GM19468 (cell line): ENCODE measurements around the gene INPP4A.
A peak's percentile ranks its signal among the peaks of the same experiment; 100 is the strongest.

Source experiments
- ATAC-seq: cut with Tn5 transposase; IDR thresholded peaks from one replicate; pipeline ENCODE4 v1.9.1; 2021; ENCODE audit warnings: mild to moderate bottlenecking, moderate library complexity, moderate number of reproducible peaks; ENCODE audit not compliant: unreplicated experiment; ENCODE audit errors: extremely low read depth

The INPP4A gene

GRCh38 chr2:98605076-98605475, 160.4 kb downstream of the INPP4A start:
- ATAC-seq, result no peak

- ATAC-seq, result no peak
These were observed 161.8 kb downstream of the INPP4A start for GRCh38 chr2:98606431-98606830.

- ATAC-seq, result no peak
These were observed 162.4 kb downstream of the INPP4A start for GRCh38 chr2:98607104-98607503.

- ATAC-seq, result no peak
These were observed 163.1 kb downstream of the INPP4A start for GRCh38 chr2:98607741-98608115.

GRCh38 chr2:98608116-98608961, 163.7 kb downstream of the INPP4A start, which contains the start of the genes COA5 and UNC50:
COA5 (minus strand) TSS chr2:98608512; CDS start chr2:98608405, 107 bp downstream.
UNC50 (plus strand) TSS chr2:98608589; CDS start chr2:98609760, 1,171 bp downstream.
- peak; percentile 50 for ATAC-seq

- ATAC-seq, result no peak
These were observed 164.4 kb downstream of the INPP4A start for GRCh38 chr2:98608962-98609604.

- ATAC-seq, result no peak
These were observed 169.5 kb downstream of the INPP4A start for GRCh38 chr2:98614024-98614739.

- no peak for ATAC-seq
These were observed 170.8 kb downstream of the INPP4A start for GRCh38 chr2:98615481-98615880.

GRCh38 chr2:98617149-98617548, 172.5 kb downstream of the INPP4A start:
- no peak for ATAC-seq

GRCh38 chr2:98623657-98624056, 179.0 kb downstream of the INPP4A start:
- ATAC-seq, result no peak

- no peak for ATAC-seq
These were observed 187.7 kb downstream of the INPP4A start for GRCh38 chr2:98632351-98632750.

- no peak for ATAC-seq
These were observed 189.9 kb downstream of the INPP4A start for GRCh38 chr2:98634406-98635092.

GRCh38 chr2:98637401-98638147, 192.9 kb downstream of the INPP4A start:
- ATAC-seq, result peak; percentile 49

GRCh38 chr2:98643496-98644100, 198.9 kb downstream of the INPP4A start:
- ATAC-seq, result no peak
